ENCODE data around the gene PRSS22.
A peak's percentile ranks its signal among the peaks of the same experiment; 100 is the strongest.
"Not testable (repeated sequence)": the region's sequence is repeated elsewhere in the genome, so short reads cannot be mapped to it uniquely, and the experiment has no call there.

The PRSS22 gene

GRCh38 chr16:2857451-2858244 lies at the start of gene PRSS22:
PRSS22 (minus strand) TSS chr16:2858170; CDS start chr16:2858104, 66 bp downstream.
- DNase-seq = no peak
- Mint-ChIP-seq H3K27ac (no peak within 1 kb of the TSS), H3K4me1 (peaks cover 5% of the 10 kb centered on the region), H3K4me3 (peak within 1 kb of the TSS; percentile 39), H3K9me3 (peaks cover 24% of the 10 kb centered on the region), H3K36me3 (peaks cover 4% of the 10 kb centered on the region), H3K27me3 (peaks cover 59% of the 10 kb centered on the region)
- CTCF ChIA-PET = interaction anchor here (1.2 kb wide), 1 partner anchor 10 kb away, joined by 3 read pairs; no protein-coding TSS in a partner anchor

DNA sequence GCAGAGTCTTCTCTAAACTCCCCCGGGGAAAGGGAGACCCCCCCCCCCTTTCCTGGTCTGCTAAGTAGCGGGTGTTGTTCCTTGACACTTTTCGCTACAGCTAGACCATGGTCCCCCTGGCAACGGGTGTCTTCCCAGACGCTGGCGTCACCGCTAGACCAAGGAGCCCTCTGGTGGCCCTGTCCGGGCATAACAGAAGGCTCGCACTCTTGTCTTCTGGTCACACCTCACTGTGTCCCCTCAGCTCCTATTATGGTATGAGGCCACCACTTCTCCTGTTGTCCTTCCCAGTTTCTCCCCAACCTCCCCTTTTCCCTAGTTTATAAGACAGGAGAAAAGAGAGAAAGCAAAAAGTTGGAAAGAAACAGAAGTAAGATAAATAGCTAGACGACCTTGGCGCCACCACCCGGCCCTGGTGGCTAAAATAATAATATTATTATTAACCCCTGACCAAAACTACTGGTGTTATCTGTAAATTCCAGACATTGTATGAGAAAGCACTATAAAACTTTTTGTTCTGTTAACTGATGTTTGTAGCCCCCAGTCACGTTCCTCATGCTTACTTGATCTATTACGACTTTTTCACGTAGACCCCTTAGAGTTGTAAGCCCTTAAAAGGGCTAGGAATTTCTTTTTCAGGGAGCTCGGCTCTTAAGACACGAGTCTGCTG lies 49.2 kb upstream of the PRSS22 start:
- DNase-seq = peak; percentile 60
- not testable (repeated sequence) for H3K9me3 Mint-ChIP-seq, H3K36me3 Mint-ChIP-seq, H3K27ac Mint-ChIP-seq, H3K4me3 Mint-ChIP-seq
- Mint-ChIP-seq H3K4me1 (peaks cover 37% of the 10 kb centered on the region), H3K27me3 (peaks cover 21% of the 10 kb centered on the region)
- CTCF ChIA-PET = interaction anchor here (0.7 to 2.3 kb wide), 8 partner anchors 9 to 223 kb away, joined by 3 to 10 read pairs (median 4); no protein-coding TSS in a partner anchor

- Mint-ChIP-seq H3K4me3 (peak overlapping the region; percentile 96), H3K36me3 (no peaks in the 10 kb centered on the region), H3K27me3 (peaks cover 16% of the 10 kb centered on the region), H3K4me1 (peaks cover 30% of the 10 kb centered on the region), H3K9me3 (no peaks in the 10 kb centered on the region), H3K27ac (peak overlapping the region; percentile 61)
- DNase-seq = no peak
- CTCF ChIA-PET = interaction anchor here (0.7 to 2.3 kb wide), 4 partner anchors 14 to 68 kb away, joined by 3 to 10 read pairs (median 4); no protein-coding TSS in a partner anchor
Observed at GRCh38 chr16:2905988-2906387, 48.0 kb upstream of the PRSS22 start.

GRCh38 chr16:2905241-2905987 lies 47.4 kb upstream of the PRSS22 start:
- peak overlapping the region; percentile 96 for H3K4me3 Mint-ChIP-seq
- DNase-seq = peak; percentile 98
- H3K27me3 Mint-ChIP-seq = peaks cover 15% of the 10 kb centered on the region
- CTCF ChIA-PET = interaction anchor here (0.7 to 2.3 kb wide), 4 partner anchors 15 to 67 kb away, joined by 3 to 10 read pairs (median 4); no protein-coding TSS in a partner anchor
- H3K36me3 Mint-ChIP-seq = no peaks in the 10 kb centered on the region
- peaks cover 30% of the 10 kb centered on the region for H3K4me1 Mint-ChIP-seq
- no peaks in the 10 kb centered on the region for H3K9me3 Mint-ChIP-seq
- peak overlapping the region; percentile 92 for H3K27ac Mint-ChIP-seq

DNA sequence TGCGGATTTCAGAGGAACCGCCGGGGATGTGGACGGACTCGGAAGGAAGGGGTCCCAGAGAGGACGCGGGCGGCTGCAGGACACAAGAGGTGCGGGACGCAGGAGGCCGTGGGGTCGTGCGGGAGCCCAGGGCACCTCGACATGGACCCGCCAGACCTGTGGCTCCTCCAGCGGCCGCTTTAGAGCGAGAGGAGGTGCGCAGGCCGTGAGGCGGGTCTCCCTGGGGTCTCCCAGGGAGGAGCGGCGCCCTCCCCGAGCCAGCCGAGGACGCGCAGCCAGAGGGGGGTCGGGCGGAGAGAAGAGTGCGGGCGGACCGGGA lies 46.9 kb upstream of the PRSS22 start:
- CTCF ChIA-PET = interaction anchor here (1.7 kb wide), 1 partner anchor 15 kb away, joined by 5 read pairs; no protein-coding TSS in a partner anchor
- peak overlapping the region; percentile 92 for H3K27ac Mint-ChIP-seq
- no peak for DNase-seq

GRCh38 chr16:2904100-2904921 lies 46.3 kb upstream of the PRSS22 start:
- Mint-ChIP-seq H3K9me3 (no peaks in the 10 kb centered on the region), H3K27ac (peak overlapping the region; percentile 92), H3K4me3 (peak overlapping the region; percentile 96), H3K27me3 (peaks cover 4% of the 10 kb centered on the region), H3K36me3 (no peaks in the 10 kb centered on the region), H3K4me1 (peaks cover 30% of the 10 kb centered on the region)
- CTCF ChIA-PET = interaction anchor here (1.0 kb wide), 1 partner anchor 8 kb away, joined by 6 read pairs; no protein-coding TSS in a partner anchor
- peak; percentile 87 for DNase-seq

More for the DNA sequence above, 46.9 kb upstream of the PRSS22 start:
- Mint-ChIP-seq H3K4me3 (peak overlapping the region; percentile 96), H3K36me3 (no peaks in the 10 kb centered on the region), H3K4me1 (peaks cover 30% of the 10 kb centered on the region), H3K27me3 (peaks cover 10% of the 10 kb centered on the region), H3K9me3 (no peaks in the 10 kb centered on the region)

DNA sequence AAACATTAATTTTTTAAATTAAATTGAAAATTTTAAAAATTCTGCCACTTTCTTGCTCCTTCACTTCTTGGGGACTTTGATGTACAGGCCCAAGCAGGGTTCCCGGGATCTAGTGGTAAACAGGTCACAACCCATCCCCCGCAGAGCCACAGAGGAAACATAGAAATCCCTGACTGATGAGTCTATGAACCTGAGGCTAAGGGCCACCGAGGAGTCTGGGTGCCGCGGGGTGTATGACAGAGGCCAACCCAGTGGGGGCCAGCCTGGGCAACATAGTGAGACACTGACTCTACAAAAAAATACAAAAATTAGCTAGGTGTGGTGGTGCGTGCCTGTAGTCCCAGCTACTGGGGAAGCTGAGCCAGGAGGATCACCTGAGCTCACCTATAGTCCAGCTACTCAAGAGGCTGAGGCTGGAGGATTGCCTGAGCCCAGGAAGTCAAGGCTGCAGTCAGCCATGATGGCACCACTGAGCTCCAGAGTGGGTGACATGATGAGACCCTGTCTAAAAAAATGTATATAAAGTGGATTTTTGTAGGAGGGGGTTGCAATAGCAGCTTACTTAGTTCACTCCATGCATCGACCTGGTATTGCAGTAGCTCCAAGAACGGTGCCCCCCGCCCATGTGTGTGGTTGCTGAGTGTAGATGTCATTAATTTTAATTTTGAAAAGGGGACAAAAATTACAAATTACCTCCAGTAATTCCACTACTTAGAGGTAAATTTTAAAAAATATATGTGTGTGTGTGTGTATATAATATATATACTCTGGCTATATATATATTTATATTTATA lies 44.6 kb upstream of the PRSS22 start:
- H3K27me3 Mint-ChIP-seq = no peaks in the 10 kb centered on the region

DNA sequence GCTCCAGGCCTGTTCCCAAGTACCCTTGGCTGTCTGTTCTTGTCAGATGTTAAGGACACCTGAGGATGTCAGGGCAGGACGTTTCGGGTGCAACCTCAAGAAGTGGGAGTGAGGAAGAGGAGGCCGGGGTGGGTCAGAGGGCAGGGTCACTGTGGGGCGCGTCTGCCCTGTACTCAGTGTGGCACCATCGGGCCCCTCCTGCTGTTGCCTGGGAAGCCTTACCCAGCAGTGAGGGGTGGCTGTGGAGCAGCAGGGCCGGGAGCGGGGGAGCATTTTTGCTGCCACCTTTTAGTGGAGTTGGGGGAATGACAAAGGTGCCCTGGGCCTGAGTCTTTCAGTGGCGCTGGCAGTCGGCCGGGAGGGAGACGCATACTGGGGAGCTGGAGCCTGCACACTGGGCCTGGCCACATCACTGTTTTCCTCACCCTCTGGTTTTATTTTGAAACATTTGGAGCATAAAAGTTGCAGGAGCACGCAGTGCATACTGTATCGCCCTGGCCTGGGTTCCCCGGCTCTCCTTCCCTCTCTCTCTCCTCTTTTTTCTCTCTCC lies 42.6 kb upstream of the PRSS22 start:
- CTCF ChIA-PET = no interaction called here
- H3K4me1 Mint-ChIP-seq = peaks cover 9% of the 10 kb centered on the region
- no peaks in the 10 kb centered on the region for H3K27me3 Mint-ChIP-seq
- no peak for DNase-seq
- no peak overlapping the region for H3K27ac Mint-ChIP-seq
- no peak overlapping the region for H3K4me3 Mint-ChIP-seq
- no peaks in the 10 kb centered on the region for H3K9me3 Mint-ChIP-seq
- no peaks in the 10 kb centered on the region for H3K36me3 Mint-ChIP-seq

More for the DNA sequence above, 44.6 kb upstream of the PRSS22 start:
- Mint-ChIP-seq H3K27ac (no peak overlapping the region), H3K4me1 (peaks cover 28% of the 10 kb centered on the region), H3K9me3 (no peaks in the 10 kb centered on the region), H3K4me3 (no peak overlapping the region), H3K36me3 (no peaks in the 10 kb centered on the region)
- CTCF ChIA-PET = interaction anchor here (0.7 to 1.3 kb wide), 4 partner anchors 16 to 25 kb away, joined by 3 to 4 read pairs (median 4); no protein-coding TSS in a partner anchor
- DNase-seq = no peak

- no peak for DNase-seq
- no peak overlapping the region for H3K27ac Mint-ChIP-seq
- CTCF ChIA-PET = no interaction called here
- H3K9me3 Mint-ChIP-seq = no peaks in the 10 kb centered on the region
- H3K36me3 Mint-ChIP-seq = no peaks in the 10 kb centered on the region
- peaks cover 7% of the 10 kb centered on the region for H3K4me1 Mint-ChIP-seq
- no peaks in the 10 kb centered on the region for H3K27me3 Mint-ChIP-seq
- H3K4me3 Mint-ChIP-seq = no peak overlapping the region
Observed at GRCh38 chr16:2899564-2900072, 41.6 kb upstream of the PRSS22 start.

GRCh38 chr16:2898831-2899563 lies 41.0 kb upstream of the PRSS22 start:
- H3K4me1 Mint-ChIP-seq = peaks cover 4% of the 10 kb centered on the region
- H3K27ac Mint-ChIP-seq = no peak overlapping the region
- no peak for DNase-seq
- no peaks in the 10 kb centered on the region for H3K27me3 Mint-ChIP-seq
- CTCF ChIA-PET = interaction anchor here (0.6 kb wide), 1 partner anchor 12 kb away, joined by 3 read pairs; no protein-coding TSS in a partner anchor
- H3K9me3 Mint-ChIP-seq = no peaks in the 10 kb centered on the region
- H3K36me3 Mint-ChIP-seq = no peaks in the 10 kb centered on the region
- H3K4me3 Mint-ChIP-seq = no peak overlapping the region

GRCh38 chr16:2897110-2897509 lies 39.1 kb upstream of the PRSS22 start:
- no peaks in the 10 kb centered on the region for H3K27me3 Mint-ChIP-seq
- H3K9me3 Mint-ChIP-seq = no peaks in the 10 kb centered on the region
- H3K4me1 Mint-ChIP-seq = no peaks in the 10 kb centered on the region
- no peak overlapping the region for H3K27ac Mint-ChIP-seq
- DNase-seq = no peak
- H3K4me3 Mint-ChIP-seq = no peak overlapping the region
- H3K36me3 Mint-ChIP-seq = no peaks in the 10 kb centered on the region
- CTCF ChIA-PET = interaction anchor here (0.6 to 0.7 kb wide), 2 partner anchors 22 to 59 kb away, joined by 3 read pairs; no protein-coding TSS in a partner anchor
